GM21367 (cell line): ENCODE results near the gene JMJD8.

Source experiments
- ATAC-seq: cut with Tn5 transposase; IDR thresholded peaks from one replicate; pipeline ENCODE4 v1.9.1; 2021; ENCODE audit not compliant: unreplicated experiment

Gene JMJD8

DNA sequence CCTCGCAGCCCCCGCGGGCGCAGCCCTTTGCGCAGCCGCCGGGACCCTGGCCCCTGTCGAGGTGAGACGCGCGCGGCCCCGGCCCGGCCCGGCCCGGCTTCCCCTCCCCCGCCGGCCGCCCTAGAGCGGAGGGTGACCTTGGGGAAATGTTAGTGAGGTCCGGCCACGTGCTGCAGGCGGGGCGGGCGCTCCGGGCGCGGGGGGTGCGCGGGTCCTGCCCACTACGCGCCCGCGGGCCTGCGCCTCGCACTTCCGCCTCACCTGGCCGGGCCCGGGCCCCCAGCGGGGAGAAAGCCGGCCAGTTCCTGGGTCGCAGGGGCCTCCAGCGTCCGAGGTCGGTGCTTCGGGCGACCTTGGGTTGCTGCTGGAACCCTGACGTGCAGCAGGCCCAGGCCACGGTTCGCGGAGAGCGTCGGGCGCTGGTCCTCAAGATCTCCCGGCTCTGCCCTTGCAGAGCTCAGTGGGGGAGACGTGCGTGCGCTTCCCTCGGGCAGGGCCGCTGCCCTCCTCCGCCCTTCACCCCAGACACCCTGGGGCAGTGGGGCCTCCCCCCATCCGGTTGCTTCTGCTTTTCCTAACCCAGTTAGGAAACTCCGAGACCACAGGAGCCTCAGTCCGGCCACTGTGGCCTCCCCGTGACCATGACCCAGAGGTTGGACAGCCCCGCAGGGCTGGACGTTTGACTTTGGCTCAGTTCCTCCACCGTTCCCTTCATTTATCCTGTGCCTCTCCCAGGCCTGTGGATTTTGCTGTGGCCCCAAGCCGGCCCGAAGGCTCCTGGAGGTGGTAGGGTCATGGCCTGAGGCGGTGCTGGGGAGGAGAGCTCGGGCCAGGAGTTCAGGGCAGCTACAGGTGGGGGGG lies 41.7 kb downstream of the JMJD8 start:
- ATAC-seq: peak; percentile 26

DNA sequence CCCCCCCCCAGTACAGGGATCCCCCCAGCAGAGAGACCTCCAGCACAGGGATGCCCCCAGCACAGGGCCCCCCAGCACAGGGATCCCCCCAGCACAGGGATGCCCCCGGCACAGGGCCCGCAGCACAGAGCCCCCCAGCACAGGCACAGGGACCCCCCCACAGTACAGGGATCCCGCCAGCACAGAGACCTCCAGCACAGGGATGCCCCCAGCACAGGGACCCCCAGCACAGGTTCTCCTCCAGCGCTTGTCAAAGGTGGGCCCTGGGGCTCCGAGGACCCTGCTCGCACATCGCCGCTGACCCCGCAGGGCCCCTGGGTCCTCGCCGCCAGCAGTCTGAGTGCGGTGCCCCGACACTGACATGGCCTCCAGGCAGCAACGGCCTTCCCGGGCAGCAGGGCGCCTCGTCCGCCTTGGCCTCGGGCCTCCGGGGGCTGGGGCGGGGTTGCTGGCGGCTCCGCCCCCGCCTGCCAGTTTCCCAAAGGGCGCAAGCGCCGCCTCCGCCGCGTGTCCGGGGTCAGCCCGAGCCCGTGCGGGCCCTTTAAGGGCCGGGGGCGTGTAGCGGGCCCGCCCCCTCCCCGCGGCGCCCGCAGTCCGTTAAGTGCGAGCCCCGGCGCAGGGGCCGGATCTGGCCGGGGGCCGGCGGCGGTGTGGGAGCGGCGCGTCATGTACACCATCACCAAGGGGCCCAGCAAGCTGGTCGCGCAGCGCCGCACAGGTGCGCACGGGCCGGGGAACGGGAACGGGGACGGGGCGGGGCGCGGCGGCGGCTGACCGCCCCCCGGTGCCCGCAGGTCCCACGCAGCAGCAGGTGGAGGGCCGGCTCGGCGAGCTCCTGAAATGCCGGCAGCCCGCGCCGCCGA lies 42.6 kb downstream of the JMJD8 start, which contains the start of gene MCRIP2:
Gene MCRIP2 (plus strand): TSS at position 503 of the 863 bp plus-strand sequence. CDS start 164 bp downstream, at position 667.
- peak; percentile 32 for ATAC-seq

DNA sequence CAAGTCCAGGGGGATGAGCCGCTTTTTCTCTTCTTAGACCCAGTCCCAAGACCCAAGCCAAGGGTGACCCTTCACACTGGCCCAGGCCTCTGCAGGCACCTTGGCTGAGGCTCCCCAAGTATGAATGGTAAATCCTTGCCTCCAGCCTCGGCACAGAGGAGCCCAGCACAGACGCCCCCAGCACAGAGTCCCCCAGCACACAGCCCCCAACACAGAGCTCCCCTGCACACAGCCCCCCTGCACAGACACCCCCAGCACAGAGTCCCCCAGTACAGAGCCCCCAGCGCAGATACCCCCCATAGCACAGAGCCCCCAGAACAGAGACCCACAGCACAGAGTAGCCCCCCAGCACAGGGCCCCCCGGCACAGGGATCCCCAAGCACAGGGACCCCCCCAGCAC lies 43.5 kb downstream of the JMJD8 start:
- ATAC-seq: no peak

DNA sequence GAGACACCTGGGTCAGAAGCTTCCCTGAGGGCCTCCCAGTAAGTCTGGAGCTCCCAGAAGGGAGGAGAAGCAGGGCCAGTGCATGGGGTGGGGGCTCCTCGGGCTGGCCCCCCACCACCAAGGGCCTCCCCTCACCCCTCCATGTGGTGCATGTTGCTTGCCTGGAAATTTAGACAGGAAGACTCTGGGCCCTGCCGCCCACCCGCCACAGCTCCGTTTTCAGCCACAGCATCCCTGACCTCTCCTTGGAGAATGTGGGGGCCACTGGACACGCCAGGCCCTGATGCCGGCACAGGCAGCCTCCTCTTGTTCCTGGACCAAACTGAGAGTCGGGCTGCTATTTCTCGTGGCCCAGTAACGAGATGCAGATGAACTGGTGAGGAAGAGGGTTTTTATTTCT lies 45.3 kb downstream of the JMJD8 start:
- no peak for ATAC-seq

DNA sequence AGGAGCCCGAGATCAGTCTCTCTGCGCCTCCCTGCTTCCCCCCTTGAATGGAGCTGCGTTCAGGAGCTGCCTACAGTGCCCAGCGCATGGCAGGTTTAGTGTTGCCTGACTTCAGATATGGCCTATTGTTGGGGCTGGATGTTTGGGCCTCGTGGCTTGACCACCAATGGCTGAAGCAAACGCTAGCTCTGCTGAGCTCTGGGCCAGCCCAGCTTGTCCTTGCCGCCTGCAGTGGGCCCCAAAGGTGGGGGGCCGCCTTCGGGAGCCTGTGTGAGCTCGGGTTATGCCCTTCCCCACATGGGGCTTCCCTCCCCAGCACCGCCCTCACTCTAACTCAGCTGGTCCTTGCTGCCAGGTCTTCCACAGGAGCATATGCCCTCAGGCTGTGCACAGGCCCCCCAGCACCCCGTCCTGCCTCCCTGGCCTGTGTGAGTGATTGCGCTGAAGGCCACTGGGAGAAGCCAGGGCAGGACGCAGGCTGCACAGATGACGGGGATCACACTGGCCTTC lies 46.0 kb downstream of the JMJD8 start:
- no peak for ATAC-seq

DNA sequence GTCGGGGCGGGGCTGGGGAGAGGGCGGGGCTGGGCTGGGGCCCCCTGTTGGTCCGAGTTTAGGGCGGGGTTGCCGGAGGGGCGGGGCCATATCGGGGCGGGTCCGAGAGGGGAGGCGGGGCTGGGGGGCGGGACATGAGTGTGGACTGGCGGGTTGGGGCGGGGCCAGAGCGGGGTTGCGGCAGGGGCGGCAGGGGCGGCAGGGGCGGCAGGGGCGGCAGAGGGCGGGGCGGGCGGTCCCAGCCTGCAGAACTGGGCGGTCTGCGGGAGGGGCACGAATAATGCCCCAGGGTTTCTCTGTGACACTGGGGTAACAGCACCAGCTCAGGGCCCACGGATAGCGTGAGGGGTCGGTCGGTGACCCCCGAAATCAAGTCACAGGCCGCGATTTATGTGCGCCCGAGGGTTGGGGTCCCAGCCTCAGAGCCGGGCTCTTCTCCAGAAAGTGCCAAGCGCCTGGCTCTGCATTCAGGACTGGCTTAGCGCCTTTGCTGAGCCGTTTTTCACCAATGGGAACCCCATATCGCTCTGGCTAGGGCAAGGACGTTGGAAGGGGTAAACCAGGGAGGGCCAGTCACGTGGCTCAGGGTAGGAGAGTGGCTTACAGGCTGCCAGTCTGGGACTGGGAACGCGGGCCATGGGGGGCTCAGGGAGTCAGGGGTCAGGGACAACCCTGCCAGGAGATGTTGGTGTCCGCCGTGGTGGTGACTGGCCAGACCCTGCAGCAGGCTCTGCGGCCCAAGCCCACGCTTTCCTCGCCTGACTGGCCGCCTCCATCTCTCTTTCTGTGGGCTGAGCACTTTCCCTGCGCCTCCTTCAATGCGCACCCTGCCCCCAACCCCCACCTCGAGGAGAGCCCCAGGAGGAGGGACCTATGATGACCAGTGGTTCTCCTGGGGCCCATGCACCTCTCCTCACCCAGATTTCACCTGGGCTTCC lies 46.8 kb downstream of the JMJD8 start:
- no peak for ATAC-seq

DNA sequence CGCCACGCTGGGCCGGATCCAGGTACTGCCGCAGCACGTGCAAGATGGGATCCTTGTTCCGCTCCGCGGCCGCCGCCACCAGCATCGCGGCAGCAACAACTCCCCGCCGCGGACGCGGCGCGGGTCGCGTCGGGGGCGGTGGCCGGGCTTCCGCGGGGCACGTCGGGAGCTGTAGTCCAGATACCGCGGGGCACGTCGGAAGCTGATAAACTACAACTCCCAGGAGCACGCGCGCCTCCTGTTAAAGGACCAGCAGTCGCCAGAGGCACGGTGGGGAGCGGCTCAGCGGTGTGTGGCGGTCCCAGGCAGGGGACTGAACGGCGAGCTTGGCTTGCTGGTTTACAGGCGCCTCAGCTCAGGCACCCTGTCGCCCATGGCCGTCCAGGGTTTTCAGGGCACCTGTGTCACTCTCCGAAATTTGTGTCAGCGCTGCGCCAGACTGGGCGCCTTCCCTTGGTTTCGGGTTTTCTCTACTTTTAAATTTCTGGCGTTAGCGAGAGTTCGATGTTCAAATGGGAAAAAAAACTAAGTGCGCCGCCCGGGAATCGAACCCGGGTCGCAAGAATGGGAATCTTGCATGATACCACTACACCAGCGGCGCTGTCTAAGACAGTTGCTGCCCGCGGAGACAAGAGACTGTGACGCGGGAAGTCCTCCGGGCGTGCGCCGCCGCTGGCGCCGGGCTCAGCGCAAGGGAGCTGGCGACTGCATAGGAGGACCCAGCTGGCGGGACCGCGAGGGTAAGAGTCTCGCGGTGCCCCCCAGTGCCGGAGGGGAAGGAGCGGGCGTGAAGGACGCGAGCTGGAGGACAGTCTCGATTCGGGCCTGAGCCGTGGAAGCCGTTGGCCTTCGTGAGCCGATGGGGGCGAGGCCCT lies 47.7 kb downstream of the JMJD8 start, which contains the start of gene METTL26:
Gene METTL26 (minus strand): TSS at position 100 of the 875 bp plus-strand sequence. CDS start 15 bp downstream, at position 85.
- peak; percentile 62 for ATAC-seq

DNA sequence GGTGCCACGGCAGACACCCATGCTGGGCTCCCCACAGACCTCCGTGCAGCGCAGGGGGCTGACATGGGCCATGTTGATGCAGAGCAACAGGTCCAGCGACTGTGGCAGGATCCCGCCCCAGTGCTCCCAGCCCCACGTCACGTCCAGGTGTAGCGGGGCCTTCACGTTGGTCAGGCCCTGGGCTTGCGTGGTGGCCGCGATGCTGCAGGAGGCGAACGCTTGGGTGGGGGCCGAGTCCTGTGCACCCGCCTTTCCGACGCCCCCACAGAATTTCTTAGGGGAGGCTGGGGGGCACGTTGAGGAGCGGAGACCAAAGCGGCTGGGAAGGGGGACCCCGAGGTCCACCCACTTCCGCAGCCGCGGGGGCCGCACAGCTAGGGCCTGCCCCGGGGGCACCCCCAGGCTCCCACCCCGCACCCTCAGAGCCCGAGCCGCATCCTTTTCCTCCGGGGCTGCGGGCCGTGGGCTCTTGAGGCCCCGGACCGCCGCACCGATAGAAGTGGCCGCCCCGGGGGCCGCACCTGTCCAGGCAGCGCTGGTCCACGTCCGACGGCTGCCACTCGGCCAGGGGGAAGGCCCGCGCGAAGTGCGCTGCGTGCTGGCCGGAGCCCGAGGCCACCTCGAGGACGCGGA lies 48.4 kb downstream of the JMJD8 start:
- ATAC-seq: no peak

DNA sequence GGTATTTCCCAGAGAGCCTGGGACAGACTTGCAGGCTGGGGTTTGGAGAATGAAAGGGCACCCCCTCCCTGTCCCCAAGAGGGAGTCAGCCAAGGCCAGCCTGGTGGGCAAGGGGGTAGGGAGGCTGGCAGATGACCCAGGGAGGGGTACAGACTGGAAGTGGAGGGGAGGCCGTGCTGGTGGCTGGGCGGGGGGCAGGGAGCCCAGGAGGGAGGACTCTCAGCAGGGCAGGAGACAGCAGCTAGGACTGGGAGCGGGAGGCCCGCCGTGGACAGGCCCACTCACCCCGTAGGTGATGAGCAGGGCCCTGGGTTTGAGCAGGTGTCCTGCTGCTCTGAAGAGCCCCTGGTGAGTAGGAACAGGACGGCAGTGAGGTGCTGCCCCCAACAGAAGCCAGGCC lies 49.1 kb downstream of the JMJD8 start:
- no peak for ATAC-seq

DNA sequence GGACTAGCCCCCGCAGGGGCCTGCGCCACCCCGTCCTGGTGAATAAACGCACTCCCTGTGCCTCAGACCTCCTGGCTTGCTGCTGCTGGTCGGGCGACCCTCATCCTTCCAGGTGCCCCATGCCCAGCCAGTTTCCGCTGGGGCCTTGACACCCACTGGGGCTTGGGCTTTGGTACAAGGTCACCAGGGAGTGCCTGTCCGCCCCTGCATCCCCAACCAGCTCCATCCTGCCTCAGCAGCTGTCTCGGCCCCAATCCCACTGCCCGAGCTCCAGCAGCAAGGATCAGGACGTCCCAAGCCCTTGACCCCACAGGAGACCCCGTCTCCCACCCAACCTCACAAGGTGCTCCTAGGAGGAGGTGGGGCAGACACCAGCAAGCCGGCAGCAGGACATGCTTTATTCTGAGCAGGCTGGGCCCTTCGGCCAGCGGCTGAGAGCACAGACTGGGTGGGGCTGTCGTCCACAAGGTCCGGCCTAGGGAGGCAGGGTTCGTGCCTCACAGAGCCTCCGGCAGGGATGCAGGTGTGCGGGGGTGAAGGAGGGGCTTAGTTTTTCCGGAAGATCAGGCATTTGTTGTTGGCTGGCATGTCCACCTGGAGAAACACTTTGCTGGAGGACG lies 50.0 kb downstream of the JMJD8 start:
- no peak for ATAC-seq

DNA sequence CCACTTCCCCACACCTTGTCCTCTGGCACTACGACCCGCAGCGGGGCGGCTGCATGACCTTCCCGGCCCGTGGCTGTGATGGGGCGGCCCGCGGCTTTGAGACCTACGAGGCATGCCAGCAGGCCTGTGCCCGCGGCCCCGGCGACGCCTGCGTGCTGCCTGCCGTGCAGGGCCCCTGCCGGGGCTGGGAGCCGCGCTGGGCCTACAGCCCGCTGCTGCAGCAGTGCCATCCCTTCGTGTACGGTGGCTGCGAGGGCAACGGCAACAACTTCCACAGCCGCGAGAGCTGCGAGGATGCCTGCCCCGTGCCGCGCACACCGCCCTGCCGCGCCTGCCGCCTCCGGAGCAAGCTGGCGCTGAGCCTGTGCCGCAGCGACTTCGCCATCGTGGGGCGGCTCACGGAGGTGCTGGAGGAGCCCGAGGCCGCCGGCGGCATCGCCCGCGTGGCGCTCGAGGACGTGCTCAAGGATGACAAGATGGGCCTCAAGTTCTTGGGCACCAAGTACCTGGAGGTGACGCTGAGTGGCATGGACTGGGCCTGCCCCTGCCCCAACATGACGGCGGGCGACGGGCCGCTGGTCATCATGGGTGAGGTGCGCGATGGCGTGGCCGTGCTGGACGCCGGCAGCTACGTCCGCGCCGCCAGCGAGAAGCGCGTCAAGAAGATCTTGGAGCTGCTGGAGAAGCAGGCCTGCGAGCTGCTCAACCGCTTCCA lies 50.6 kb downstream of the JMJD8 start:
- ATAC-seq: no peak

DNA sequence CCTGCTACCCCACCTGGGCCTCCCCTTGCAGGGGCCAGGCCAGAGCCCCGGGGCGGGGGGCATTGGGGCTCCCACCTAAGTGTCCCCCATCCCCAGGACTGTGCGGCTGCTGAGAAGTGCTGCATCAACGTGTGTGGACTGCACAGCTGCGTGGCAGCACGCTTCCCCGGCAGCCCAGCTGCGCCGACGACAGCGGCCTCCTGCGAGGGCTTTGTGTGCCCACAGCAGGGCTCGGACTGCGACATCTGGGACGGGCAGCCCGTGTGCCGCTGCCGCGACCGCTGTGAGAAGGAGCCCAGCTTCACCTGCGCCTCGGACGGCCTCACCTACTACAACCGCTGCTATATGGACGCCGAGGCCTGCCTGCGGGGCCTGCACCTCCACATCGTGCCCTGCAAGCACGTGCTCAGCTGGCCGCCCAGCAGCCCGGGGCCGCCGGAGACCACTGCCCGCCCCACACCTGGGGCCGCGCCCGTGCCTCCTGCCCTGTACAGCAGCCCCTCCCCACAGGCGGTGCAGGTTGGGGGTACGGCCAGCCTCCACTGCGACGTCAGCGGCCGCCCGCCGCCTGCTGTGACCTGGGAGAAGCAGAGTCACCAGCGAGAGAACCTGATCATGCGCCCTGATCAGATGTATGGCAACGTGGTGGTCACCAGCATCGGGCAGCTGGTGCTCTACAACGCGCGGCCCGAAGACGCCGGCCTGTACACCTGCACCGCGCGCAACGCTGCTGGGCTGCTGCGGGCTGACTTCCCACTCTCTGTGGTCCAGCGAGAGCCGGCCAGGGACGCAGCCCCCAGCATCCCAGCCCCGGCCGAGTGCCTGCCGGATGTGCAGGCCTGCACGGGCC lies 51.4 kb downstream of the JMJD8 start:
- no peak for ATAC-seq

DNA sequence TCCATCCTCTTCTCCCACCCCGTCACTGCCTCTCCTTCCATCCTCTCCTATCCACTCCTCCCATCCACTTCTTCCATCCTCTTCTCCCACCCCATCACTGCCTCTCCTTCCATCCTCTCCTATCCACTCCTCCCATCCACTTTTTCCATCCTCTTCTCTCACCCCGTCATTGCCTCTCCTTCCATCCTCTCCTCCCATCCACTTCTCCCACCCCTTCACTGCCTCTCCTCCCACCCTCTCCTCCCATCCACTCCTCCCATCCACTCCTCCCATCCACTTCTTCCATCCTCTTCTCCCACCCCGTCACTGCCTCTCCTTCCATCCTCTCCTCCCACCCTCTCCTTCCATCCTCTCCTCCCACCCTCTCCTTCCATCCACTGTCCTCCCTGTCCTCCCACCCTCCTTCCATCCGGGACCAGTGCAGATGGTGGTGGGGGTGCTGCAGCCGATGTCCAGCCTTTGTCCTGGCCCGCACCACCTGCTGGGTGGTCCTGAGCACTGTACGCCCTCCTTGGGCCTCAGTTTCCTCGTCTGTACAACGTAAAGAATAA lies 52.3 kb downstream of the JMJD8 start:
- no peak for ATAC-seq
